ENCODE measurements around the gene AURKB. TPM values are rescaled to one million over a fixed set of nuclear protein-coding genes. Genes with fewer than 3 reads are reported as not detected.

Gene AURKB
- total and polyA plus RNA-seq, 2 of the 4 experiments (the other 2 are of a cell fraction): 45.9 to 62.0 TPM

- BruUV-seq (replicated peaks): no TSS peak
- DNase-seq (peak; percentile 97), ATAC-seq (ENCODE audit: low read depth) (peak; percentile 51)
- peak overlapping the region; percentile 52 for H3K4ac ChIP-seq (ENCODE audit: low read depth, low read length)
- H2BK120ac ChIP-seq (ENCODE audit: low read depth, low read length): peak overlapping the region; percentile 3; the same call in 1 of the 2 replicates
- peaks cover 14% of the 10 kb centered on the region for H3K9me1 ChIP-seq (ENCODE audit: insufficient read depth, low read length)
- H3K56ac ChIP-seq (ENCODE audit: extremely low read depth, insufficient read depth, low read length): no peak overlapping the region
- peaks cover 22% of the 10 kb centered on the region for H4K20me1 ChIP-seq (ENCODE audit: insufficient read depth, low read length)
- dilution Hi-C loops (cut with HindIII; ENCODE audit: low sequenced_read_pairs, unreplicated experiment) (no loop called here), in situ Hi-C loops (cut with MboI; ENCODE audit: low sequenced_read_pairs) (no loop called here), intact Hi-C loops (cut with micrococcal nuclease) (loop anchor here (1.0 to 5.0 kb wide), 5 partner anchors 35 to 115 kb away; partner anchors contain the start of gene HES7)
- H2BK15ac ChIP-seq (ENCODE audit: low read depth, low read length): no peak overlapping the region
- ChIA-PET CTCF (interaction anchor here (0.7 to 1.1 kb wide), 2 partner anchors 35 to 68 kb away, joined by 3 read pairs; no protein-coding TSS in a partner anchor), POLR2A (ENCODE audit: unreplicated experiment) (interaction anchor here (0.6 kb wide), 1 partner anchor 49 kb away, joined by 6 read pairs; no protein-coding TSS in a partner anchor)
- peaks cover 11% of the 10 kb centered on the region for H3K4me1 ChIP-seq (ENCODE audit: control insufficient read depth, insufficient read depth, low read length)
- H3K4me2 ChIP-seq (ENCODE audit: low read depth, low read length): peak overlapping the region; percentile 88
- H3K4me3 ChIP-seq (ENCODE audit: insufficient read depth, low read depth, low read length): peak overlapping the region; percentile 50
- no peak overlapping the region for H2BK20ac ChIP-seq (ENCODE audit: low read depth, low read length)
- peak overlapping the region; percentile 92 for H2AFZ ChIP-seq (replicated peaks; ENCODE audit: low read length, poor library complexity)
- no peaks in the 10 kb centered on the region for H3K36me3 ChIP-seq (ENCODE audit: control insufficient read depth, insufficient read depth, low read length)
- peak overlapping the region; percentile 87 for H2BK5ac ChIP-seq (ENCODE audit: low read depth, low read length, poor library complexity, severe bottlenecking)
- peak overlapping the region; percentile 54 for H3K27ac ChIP-seq (ENCODE audit: insufficient read depth, low read length)
- peak overlapping the region; percentile 30; the same call in 1 of the 2 replicates for H3K18ac ChIP-seq (ENCODE audit: low read depth, low read length)
- H3K27me3 ChIP-seq (ENCODE audit: control insufficient read depth, insufficient read depth, low read length): no peaks in the 10 kb centered on the region
- peak overlapping the region; percentile 72 for H3K14ac ChIP-seq (replicated peaks; ENCODE audit: low read depth, low read length)
- H4K8ac ChIP-seq (ENCODE audit: low read depth in 2 of 2, low read length in 2 of 2): peak overlapping the region in 1 of 2 experiments; percentile 58; a peak in 1 of 4 replicates
- peak overlapping the region; percentile 76 for H3K23ac ChIP-seq (ENCODE audit: low read depth, low read length)
- WGBS, 2 experiments (ENCODE audit: extremely low coverage in 2 of 2, insufficient read length in 1 of 2): 2% methylated on average over 8 of the region's 32 CpGs; no CpG with 5 or more reads in 1 of the 2 experiments
- peaks cover 0 to 16% of the 10 kb centered on the region in 2 experiments; a peak in 2 of 4 replicates for H3K79me1 ChIP-seq (ENCODE audit: low read depth in 1 of 2, low read length in 2 of 2)
- TF ChIP-seq POLR2A (IDR thresholded peaks at IDR 0.05; ENCODE audit: low read depth, low read length) (no peak), MAZ (IDR thresholded peaks at IDR 0.05; ENCODE audit: borderline replicate concordance, low read depth, low read length) (peak; percentile 16; the same call in 1 of the 2 replicates), MAFK (IDR thresholded peaks at IDR 0.05; ENCODE audit: low read depth, low read length) (peak; percentile 49; the same call in 1 of the 2 replicates), USF2 (IDR thresholded peaks at IDR 0.05; ENCODE audit: low read depth, low read length) (0 out of 2 replicates have a peak, but pooled peaks have one; percentile 13), MXI1 (IDR thresholded peaks at IDR 0.05; ENCODE audit: borderline replicate concordance, low read depth, low read length) (0 out of 2 replicates have a peak, but pooled peaks have one; percentile 34), CEBPB (IDR thresholded peaks at IDR 0.05; ENCODE audit: low read depth, low read length) (no peak), FOS (IDR thresholded peaks at IDR 0.05; ENCODE audit: low read depth, low read length) (peak; percentile 80), CTCF (conservative IDR thresholded peaks at IDR 0.05; ENCODE audit: low read depth, low read length) (peak; percentile 39; the same call in 1 of the 2 replicates), NFE2L2 (IDR thresholded peaks at IDR 0.05; ENCODE audit: low read depth, low read length) (no peak), RAD21 (IDR thresholded peaks at IDR 0.05; ENCODE audit: low read length) (peak; percentile 14)
- peak overlapping the region; percentile 83 for H2AK9ac ChIP-seq (replicated peaks; ENCODE audit: low read depth, low read length, poor library complexity)
- peak overlapping the region; percentile 9; the same call in 1 of the 2 replicates for H4K91ac ChIP-seq (ENCODE audit: insufficient read depth, low read depth, low read length)
- peak overlapping the region; percentile 15; the same call in 1 of the 2 replicates for H4K5ac ChIP-seq (ENCODE audit: low read depth, low read length)
- peak overlapping the region; percentile 59 for H3K9ac ChIP-seq (ENCODE audit: low read depth, low read length)
- peak overlapping the region; percentile 73; the same call in 1 of the 2 replicates for H2AK5ac ChIP-seq (ENCODE audit: low read depth, low read length)
- H3K9me3 ChIP-seq (ENCODE audit: control insufficient read depth, insufficient read depth, low read length): no peaks in the 10 kb centered on the region
Measured at GRCh38 chr17:8186787-8187516, 23.4 kb downstream of the AURKB start.
